Mammary epithelial cell (primary cell): ENCODE data around the gene RPL15.

Experiments
- CTCF ChIP-seq, 2 donors: IDR thresholded peaks in 1 of 2; conservative IDR thresholded peaks in 1 of 2; 2 replicates each; pipeline ENCODE4 v1.5.1; 2011 to 2012; ENCODE audit warnings: inconsistent platforms in 2 of 2, low read length in 2 of 2, mild to moderate bottlenecking in 2 of 2, control low read depth in 1 of 2, low read depth in 1 of 2; ENCODE audit not compliant: insufficient read depth in 1 of 2; ENCODE audit errors: extremely low read depth in 1 of 2
- EZH2 ChIP-seq: IDR thresholded peaks from 2 replicates; pipeline ENCODE4 v1.6.1; 2012; ENCODE audit warnings: low read length, inconsistent platforms, borderline replicate concordance

GRCh38 chr3:23940775-23941174 lies 23.8 kb downstream of the RPL15 start:
- no peak for TF ChIP-seq CTCF (conservative IDR thresholded peaks at IDR 0.05 in 1 of 2, IDR thresholded peaks at IDR 0.05 in 1 of 2; ENCODE audit: extremely low read depth in 1 of 2, insufficient read depth in 1 of 2, low read depth in 1 of 2, low read length in 2 of 2)
- TF ChIP-seq EZH2: no peak
